Kidney tubule cell (primary cell): ENCODE data around the gene ELF5.
A peak's percentile ranks its signal among the peaks of the same experiment; 100 is the strongest.

Source experiments
- DNase-seq: peaks from one replicate; pipeline ENCODE4 v3.0.0-alpha.2; 2018; ENCODE audit warnings: low spot score

The ELF5 gene

DNA sequence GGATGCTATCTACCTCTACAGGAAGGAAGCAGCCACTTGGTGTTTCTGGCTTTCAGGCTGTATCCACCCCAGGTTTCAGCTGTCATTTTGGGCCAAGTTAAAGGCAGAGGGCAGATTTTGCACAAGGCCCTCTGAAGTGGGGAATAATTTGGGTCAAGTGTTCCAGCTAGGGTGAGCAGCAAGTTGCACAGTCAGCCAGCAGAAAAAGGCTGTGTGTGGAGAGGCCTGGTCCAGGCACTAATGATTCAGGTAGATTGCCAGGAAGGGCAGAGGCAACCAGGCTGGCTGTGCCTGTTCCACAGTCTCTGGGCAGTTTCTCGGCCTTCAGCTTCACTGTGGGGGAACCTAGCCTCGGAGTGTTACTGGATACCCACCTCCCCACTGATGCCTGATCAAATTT is 8.6 kb upstream of the ELF5 start:
- DNase-seq = no peak

DNA sequence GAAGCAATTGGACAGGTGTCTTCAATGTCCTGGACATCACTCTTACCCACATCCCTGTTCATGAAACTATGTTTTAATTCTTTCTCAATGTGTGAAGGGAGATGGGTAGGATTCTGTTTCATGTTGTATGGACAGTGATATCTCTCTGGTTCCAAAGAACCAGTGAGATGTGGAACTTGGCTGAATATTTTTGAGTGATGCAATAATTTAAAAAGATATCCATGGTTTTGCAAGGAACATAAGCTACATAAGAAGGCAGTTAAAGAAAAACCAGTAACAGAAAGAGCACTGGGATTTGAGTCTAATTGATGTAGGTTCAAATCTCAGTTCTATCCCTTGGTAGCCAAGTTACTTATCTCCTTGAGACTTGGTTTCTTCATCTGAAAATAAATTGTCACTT is 7.7 kb upstream of the ELF5 start:
- DNase-seq = no peak

DNA sequence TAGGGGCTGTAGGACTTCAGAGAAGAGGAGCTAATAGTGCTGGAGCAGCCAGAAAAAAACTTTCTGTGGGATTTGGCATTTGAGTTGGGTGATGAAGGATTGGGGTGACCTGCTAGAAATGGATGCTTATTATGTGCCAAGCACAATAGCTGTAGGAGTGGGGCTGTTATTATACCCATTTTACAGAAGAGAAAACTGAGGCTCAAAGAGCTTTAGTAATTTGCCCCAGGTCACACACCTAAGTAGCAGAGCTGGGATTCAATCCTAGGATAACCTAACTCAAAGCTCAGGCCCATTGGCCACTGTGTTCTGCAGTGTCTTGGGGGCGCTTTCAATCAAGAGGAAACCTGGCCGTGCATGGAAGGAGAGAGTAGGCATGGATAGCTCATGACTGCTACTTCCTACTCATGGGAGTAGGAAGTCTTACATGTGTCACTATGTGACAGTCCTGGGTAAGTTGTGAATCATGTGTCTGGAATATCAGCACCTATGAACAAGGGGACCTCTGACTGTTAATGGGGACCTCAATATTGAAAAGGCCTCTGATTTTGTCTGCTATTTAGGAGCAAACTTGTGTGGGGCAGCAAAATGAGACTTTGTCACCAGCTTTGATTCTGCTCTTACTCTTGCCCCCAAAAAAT is 6.1 kb upstream of the ELF5 start:
- peak; percentile 64 for DNase-seq

DNA sequence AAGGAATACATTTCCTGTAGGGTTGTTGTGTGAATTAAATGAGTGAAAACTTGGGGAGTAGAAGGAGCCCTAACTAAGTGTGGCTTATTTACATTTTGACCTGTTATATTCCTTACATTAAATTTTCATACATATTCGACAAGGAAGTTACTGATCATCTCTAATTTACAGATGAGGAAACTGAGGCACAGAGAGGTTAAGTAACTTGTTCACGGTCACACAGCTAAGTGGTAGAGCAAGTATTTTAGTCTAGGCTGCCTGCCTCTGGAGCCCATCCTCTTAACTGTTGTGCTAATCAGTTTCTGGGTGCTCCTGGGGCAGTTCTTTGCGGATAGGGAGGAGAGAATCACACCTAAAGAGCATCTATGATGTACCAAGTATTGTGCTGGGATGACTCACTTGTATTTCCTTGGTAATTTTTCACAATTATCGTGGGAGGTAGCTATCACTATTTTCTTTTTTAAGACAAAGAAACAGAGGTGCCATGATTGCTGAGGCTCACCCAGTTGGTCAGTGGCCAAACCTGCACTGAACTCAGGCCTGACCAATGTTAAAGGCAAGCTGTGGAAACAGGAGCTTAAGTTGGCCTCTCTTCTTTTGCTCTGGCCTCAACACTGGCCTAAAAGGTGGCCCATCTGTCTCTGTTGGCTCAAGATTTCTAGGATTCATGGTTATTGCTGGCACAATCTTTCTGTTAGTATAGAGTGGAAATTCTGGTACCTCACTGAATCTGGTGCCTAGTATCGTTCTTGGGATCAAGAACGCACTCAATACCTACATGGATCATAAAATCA is 2.9 kb upstream of the ELF5 start:
- DNase-seq = no peak

DNA sequence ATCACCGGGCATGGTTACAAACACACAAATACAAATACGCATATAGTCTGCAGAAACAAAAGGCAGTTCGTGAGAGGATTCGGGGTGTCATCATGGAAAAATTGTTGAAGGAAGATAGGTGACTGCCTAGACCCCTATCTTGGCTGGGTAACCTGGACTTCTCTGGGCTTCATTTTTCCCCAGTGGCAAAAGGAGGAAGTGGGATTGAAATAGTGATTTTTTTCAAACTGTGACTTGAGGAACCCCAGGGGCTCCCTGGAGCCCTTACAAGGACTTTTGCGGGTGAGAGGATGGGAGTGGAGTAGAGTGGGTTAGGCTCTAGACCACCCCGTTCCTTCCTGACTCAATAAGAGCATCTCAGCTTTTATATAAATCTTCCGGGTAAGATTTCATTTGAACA is 1.0 kb upstream of the ELF5 start:
- no peak for DNase-seq

DNA sequence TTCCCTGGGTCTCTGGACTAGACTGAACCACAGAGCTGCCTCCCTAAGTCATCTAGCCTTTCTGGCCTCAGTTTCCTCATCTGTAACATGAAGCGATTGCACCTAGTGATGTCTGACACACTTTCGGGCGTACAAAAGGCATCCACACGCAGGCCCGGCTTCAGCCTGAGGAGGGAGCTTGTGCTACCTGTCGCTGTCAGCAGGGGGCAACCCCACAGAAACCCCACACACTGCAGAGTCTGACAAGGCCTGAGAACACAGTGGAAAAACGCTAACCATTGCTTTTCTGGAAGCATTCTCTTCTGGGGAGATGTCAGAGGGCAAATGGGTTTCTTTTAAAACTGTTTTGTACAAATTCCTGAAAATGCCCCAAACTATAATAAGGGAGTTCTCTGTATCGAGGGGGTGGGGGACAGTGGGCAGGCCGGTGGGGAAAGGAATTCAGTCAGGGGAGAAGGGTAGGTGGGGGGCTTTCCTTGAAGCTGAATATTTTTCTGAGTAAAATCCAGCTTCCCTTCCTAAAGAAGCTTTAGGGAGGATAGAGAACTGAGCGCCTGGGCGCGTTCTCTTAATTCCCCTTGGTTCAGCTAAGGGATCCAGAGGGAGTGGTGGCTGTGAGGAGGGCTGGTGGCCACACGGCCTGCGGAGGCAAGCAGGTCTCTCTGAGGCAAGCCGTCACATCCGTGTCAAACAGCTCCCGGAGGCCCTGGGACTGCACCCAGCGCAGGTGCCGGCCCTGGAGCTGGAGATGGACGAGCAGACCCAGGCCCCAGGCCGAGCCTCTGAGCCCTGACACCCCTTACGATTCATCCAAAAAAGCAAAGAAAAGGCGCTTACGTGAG is 533 bp downstream of the ELF5 start:
- peak; percentile 65 for DNase-seq

DNA sequence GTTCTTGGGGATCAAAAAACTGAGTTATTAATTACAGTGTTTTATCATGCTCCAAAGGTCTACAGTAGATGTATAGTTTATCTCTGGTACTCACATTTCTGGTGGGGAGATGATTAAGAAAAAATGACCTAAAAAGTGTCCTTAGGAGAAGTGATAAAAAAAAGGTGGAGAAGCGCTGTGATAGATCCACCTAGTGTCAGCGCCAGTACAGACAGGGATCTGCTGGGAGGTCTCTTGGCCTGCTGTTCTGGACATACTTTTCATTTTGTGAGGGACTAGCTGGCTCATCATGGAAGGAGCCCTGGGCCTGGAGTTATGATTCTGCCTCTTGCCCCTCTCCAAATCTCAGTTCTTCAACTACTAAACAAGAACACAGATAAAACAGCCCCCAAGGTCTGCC is 2.9 kb downstream of the ELF5 start:
- DNase-seq = no peak

DNA sequence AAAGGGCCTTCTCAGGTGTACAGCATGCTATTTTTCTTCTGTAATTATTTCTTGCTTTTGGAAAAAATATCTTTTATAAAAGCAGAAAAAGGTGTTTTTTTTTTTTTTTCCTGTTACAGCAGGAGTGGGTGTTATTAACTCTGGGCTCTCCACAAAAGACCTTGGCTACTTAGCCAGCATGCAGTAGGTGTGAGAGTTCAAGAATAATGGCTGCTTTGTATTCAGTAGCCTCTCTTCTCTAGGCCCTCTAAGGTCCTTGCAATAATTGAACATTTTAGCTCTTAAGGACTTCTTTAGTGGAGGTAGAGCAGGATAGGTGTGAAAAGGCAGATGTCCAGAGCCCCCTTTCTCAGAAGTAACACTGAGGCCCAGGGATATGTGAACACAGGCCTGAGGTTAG is 3.4 kb downstream of the ELF5 start:
- no peak for DNase-seq

DNA sequence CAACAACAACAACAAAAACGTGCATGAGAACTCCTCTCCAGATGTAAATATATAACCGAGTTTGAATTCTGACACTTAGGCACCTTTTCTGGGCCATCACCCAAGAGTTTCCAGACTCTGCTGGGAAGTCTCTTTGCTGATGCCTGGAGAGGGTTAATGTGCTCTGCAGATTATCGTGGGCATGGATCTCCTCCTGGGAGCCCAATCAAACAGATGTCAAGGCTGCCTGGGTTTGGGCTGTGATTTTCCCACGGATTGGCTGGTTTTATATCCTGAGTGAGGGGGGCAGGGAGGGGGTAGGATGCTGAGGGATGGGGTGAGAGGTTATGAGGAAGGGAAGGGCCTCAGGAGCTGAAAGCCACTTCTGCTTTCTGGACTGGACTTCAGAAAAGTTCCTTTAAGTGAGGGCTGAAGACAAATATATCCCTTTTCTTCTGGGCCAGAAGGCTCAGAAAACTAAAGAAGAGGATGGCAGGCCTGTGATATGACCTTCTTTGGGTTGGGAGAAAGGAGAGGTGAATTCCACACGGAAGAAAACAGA is 4.2 kb downstream of the ELF5 start:
- DNase-seq = no peak

DNA sequence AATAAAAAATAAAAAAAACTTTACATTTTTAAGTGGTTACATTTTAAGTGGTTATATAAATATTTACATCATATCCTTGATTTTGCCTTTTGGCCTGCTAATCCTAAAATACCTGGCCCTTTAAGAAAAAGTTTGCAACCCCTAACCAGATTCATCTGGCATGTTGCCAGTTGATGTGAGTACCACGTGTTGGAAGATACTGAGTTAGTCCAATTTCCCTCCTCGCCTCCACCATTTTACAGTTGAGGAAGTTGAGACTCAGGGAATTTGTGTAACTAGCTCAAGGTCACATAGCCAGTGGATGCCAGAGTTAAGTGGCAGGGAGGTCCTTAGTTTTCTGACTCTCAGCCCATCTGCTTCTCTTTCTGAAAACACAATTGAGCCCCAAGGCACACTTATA is 5.1 kb downstream of the ELF5 start:
- DNase-seq = no peak

DNA sequence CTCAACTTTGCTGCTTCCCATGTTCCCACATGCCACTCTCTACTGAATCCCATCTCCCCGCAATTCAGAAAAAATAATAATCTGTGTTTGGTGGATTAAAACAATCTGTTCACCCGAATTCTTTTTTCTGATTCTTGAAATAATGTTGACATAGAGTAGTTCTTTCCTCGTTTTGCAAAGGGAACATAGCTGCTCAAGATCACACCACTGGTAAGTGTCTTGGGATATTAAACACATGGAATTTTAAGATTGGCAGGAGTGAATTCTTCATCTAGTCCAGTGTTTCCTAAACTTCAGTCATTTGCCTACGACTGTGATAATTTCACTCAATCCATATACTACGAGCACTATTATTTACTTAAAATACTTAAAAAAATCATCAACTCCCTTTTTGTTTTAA is 6.0 kb downstream of the ELF5 start:
- DNase-seq = no peak

DNA sequence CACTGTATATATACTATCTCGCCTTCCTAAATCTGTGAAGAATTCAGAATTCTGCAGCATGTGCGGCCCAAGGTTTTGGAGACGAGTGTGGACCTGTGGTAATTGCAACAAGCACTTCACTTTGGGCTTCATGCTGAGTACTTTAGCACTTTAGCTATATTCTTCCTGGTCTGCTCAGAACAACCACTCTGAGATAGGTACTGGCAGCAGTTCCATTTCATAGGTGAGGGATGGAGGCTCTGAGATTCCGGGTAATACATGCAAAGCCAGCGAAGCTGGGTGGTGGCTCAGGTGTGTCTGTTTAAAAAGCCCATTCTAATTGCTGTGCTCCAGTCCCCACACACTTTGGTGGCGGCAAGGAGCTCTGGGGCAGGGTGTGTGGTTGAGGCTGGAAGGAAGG is 6.4 kb downstream of the ELF5 start:
- no peak for DNase-seq

DNA sequence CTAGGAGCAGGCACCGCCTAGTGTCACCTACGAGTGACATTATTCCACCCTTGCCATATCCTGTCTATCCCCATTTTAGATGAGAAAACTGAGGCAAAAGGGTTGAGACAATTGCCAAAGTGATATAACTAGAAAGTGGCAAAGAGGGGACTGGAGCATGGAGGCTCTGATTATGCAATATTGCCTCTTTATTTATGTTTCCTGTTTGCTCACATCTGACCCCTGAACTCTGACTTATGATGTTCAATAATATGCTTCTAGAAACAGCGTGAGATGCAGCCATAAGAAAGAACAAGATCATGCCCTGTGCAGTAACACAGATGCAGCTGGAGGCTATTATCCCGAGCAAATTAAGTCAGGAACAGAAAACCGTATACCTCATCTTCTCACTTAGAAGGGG is 7.7 kb downstream of the ELF5 start:
- no peak for DNase-seq

DNA sequence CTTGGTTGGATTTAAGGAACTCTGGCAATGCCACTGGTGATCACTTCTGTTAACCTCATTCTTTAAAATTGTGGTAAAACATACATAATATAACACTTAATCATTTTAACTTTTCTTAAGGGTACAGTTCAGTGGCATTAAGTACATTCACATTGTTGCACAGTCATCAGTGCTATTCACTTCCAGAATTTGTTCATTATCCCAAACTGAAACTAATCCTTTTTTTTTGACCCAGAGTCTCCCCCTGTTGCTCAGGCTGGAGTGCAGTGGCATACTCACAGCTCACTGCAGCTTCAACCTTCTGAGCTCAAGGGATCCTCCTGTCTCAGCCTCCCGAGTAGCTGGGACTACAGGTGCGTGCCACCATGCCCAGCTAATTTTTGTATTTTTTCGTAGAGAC is 10.6 kb downstream of the ELF5 start:
- no peak for DNase-seq

DNA sequence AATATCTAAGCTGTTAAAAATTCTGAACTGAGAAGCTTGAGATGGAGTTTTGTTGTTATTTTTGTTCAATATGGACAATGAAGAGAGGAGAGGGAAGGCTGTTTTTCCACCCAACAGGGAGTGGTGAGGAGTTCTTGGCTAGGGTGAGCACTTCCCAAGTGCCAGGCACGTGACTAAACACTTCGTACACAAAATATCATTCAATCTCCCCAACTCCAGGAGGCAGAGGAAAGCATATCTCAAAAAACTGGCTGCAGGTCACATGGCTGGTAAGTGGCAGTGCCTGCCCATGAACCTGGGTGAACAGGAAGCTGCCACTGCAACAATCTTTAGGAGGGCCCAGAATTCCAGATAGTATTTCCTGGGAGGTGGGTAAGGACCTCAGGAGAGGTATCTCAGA is 11.6 kb downstream of the ELF5 start:
- DNase-seq = peak; percentile 47

DNA sequence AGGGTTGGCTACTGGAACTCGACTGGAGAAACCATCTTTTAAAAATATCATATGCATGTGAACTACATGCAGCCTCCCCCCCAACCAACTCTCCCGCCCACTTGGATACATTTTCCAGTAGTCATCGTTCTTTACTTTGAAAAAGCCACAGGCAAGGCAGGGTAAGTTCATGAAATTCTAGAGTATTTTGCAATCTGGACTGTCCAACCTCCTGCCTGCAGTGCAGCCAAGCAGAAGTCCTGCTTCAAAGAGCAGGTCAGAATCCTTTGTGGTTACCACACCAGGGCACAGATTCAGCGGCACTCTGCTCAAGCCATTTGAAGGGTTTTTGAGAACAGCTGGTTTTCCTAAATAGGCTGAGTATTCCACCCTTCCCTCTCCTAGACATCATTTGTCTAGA is 12.1 kb downstream of the ELF5 start:
- peak; percentile 90 for DNase-seq

DNA sequence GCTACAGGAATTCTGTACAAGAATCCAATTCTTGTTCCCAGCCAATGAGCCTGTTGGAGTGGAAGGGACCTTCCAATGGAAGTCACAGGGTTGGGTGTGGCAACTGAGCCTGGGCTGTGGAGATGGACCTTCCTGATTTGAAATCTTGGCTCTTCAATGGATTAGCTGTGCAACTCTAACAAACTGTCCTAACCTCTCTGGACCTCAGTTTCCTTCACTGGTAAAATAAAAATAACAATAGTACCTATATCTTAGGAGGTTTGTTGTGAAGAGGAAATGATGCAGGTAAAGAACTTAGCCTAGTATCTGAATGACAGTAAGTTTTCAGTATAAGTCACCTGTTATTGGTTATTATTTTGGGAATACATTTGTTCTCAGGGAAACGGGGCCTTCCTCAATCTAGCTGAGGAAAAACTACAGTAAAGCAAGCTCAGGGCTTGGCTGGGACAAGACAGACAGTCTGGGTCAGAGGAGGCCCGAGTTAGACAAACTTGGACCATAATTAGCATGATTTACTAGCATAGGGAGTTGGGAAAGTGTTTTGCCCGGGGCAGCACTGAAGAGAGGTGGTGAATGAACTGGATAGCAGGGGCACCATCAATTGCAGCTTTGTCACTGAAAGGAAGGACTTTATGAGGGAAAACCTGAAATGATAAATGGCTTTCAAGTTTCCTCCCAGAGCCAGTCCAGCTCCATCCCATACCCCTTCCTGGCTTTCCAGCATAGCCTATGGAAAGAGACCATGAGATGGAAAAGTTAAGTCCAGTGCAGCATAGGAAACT is 13.7 kb downstream of the ELF5 start:
- no peak for DNase-seq

DNA sequence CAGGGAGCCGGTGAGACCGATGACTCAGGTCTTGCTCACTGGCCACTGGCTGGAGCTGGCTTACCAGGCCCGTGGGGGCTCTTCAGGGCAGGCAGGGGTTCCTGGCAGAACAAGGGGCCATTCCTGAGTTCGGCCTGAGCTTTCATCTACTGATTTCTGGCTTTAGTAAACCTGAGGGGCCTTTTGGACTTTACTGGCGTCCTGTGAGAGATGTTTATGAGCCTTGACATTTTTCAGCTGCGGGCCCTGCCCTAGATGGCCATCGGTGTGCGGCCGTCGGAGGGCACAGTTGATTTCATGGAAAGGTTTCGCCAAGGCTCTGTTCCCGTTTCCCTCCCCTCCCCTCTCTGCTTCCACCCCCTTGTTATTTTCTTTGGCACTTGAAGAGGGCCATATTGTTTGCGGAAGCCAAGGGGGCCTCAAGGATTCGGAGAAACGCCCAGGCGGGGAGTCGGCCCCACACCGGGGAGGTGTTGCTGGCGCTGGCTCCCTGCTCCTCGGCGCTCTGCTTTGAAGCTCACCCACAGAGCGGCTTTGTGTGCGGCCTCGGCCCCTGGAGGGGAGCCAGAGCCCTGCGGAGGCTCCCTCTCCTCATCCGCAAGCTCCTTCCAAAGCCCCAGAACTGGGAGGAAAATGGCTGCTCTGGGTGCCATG is 17.7 kb downstream of the ELF5 start:
- peak; percentile 69 for DNase-seq

DNA sequence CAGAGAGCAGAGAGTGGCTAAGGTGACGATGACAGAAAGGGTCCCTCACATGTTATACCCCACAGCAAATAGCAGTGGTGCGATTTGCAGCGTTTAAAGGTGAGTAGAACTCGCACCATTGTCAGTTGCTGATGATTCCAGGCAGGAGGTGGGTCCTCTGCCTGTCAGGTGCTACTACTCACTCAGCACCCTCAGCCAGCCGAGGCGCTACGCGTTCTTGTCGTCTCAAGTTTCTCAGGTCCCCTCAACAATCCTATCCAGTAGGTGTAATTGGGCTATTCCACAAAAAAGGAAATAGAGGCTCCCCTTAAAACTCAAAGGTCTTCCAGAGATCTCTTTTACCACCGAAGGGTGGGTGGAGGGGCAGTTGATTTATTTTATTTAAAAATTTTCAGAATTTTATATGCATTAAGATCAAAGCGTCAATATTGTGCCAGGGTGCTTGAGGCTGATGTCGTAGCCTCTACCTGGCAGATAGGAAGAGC is 18.3 kb downstream of the ELF5 start:
- no peak for DNase-seq

DNA sequence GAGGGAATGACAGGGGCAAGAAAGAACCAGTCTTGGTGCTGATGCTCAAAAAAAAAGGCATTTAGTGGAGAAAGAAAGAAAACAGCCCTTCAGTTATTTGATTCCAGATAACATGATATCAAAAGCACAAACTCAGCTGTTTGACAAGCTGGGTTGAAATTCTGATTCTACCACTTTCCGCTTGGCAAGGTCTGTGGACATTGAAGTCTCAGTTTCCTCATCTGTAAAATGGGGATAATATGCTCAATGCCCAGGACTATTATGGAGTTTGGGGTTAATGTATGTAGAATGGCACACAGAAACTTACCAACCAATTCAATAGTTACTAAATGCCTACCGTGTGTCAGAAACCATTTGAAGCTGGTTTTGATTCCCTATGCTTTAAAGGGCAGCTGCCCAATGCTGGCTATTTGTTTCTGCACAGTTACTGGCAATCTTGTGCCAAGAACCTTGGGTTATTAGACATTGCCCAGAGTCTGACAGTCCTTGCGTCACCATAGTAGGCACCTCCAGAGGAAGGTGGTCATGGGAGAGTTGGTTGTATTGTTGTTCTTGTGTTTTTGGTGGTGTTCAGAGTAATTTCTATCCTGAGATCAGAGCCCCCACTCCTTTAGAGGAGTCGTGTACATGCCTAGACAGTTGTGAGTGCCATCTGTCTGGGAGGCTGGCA is 19.5 kb downstream of the ELF5 start:
- no peak for DNase-seq

DNA sequence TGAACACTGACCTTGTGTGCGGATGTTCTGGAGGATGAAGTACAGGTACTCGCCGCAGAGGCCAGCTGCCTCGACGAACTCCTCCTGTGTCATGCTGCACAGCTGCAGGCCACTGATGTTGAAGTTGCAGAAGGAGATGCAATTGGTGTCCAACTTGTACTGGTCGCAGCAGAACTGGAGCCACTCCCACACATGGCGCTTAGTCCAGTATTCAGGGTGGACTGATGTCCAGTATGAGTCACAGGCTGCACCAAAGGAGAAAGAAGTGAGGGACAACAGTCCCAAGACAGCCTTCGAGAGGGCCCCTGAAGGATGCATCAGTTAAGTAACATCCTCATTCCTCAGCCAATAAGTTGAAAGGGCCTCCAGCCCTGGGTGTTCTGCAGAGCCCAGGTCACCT is 20.1 kb downstream of the ELF5 start:
- no peak for DNase-seq
